ENCODE measurements around the gene IVD.

IVD gene

GRCh38 chr15:40372981-40373380 is 32.6 kb upstream of the IVD start:
- in situ Hi-C loops (cut with HindIII; ENCODE audit: low sequenced_read_pairs) = no loop called here

GRCh38 chr15:40377606-40378005 is 28.0 kb upstream of the IVD start:
- in situ Hi-C loops (cut with HindIII; ENCODE audit: low sequenced_read_pairs) = no loop called here

- in situ Hi-C loops (cut with HindIII; ENCODE audit: low sequenced_read_pairs) = no loop called here
Measured at GRCh38 chr15:40379374-40379773, 26.2 kb upstream of the IVD start.

GRCh38 chr15:40379853-40380252 is 25.7 kb upstream of the IVD start:
- in situ Hi-C loops (cut with HindIII; ENCODE audit: low sequenced_read_pairs) = no loop called here

- in situ Hi-C loops (cut with HindIII; ENCODE audit: low sequenced_read_pairs) = no loop called here
Measured at GRCh38 chr15:40380636-40381035, 25.0 kb upstream of the IVD start.

GRCh38 chr15:40381818-40382529 is 23.6 kb upstream of the IVD start:
- in situ Hi-C loops (cut with HindIII; ENCODE audit: low sequenced_read_pairs) = no loop called here

GRCh38 chr15:40382580-40383456 is 22.8 kb upstream of the IVD start, which contains the start of gene KNSTRN:
KNSTRN (plus strand) TSS chr15:40382721; CDS start chr15:40382836, 115 bp downstream.
- in situ Hi-C loops (cut with HindIII; ENCODE audit: low sequenced_read_pairs) = no loop called here

GRCh38 chr15:40386480-40386879 is 19.1 kb upstream of the IVD start:
- in situ Hi-C loops (cut with HindIII; ENCODE audit: low sequenced_read_pairs) = no loop called here

- in situ Hi-C loops (cut with HindIII; ENCODE audit: low sequenced_read_pairs) = no loop called here
Measured at GRCh38 chr15:40388941-40389823, 16.4 kb upstream of the IVD start.

GRCh38 chr15:40389824-40390595 is 15.6 kb upstream of the IVD start:
- in situ Hi-C loops (cut with HindIII; ENCODE audit: low sequenced_read_pairs) = no loop called here

- in situ Hi-C loops (cut with HindIII; ENCODE audit: low sequenced_read_pairs) = no loop called here
Measured at GRCh38 chr15:40392986-40393948, 12.3 kb upstream of the IVD start.

- in situ Hi-C loops (cut with HindIII; ENCODE audit: low sequenced_read_pairs) = no loop called here
Measured at GRCh38 chr15:40397688-40398412, 7.7 kb upstream of the IVD start.

- in situ Hi-C loops (cut with HindIII; ENCODE audit: low sequenced_read_pairs) = no loop called here
Measured at GRCh38 chr15:40398413-40398873, 7.2 kb upstream of the IVD start.

- in situ Hi-C loops (cut with HindIII; ENCODE audit: low sequenced_read_pairs) = no loop called here
Measured at GRCh38 chr15:40399370-40399769, 6.2 kb upstream of the IVD start.

- in situ Hi-C loops (cut with HindIII; ENCODE audit: low sequenced_read_pairs) = no loop called here
Measured at GRCh38 chr15:40407330-40407990, 1.9 kb downstream of the IVD start.

- in situ Hi-C loops (cut with HindIII; ENCODE audit: low sequenced_read_pairs) = no loop called here
Measured at GRCh38 chr15:40409366-40409765, 3.8 kb downstream of the IVD start.

GRCh38 chr15:40410476-40410875 is 4.9 kb downstream of the IVD start:
- in situ Hi-C loops (cut with HindIII; ENCODE audit: low sequenced_read_pairs) = no loop called here

All from DLD1 (cell line).